Measurements from ENCODE around the gene AHSA1.

AHSA1 gene

DNA sequence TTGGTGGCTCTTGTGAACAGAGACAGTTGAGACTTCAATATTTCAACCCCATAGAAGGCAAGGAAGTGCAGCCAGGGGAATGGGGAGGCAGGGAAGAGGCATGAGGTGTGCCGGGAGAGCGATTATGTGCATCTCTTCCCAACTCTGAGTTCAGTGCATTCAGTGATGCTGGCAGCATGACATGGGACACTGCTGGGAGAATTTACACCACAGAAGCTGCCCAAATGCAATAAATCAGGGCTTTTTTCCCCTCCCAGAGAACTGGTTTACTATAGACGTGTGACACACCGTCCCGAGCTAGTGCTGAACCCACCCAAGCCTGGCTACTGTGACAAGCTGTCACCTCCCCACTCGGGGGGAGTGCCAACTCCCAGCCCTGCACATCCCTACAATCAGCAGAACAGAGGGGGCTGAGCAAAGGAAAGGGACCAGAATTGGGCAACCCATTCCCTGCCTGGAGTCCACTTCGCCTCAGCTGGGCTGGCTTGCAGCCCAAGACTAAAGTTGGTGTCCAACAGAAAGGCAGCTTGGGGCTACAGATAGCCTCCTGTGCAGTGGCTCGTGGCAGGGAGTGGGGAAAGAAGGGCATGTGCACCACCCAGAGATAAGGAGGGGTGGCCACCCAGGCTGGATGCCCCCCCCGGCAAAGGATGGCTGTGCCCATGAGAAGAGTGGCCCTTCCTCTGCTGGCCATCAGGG is 16.7 kb downstream of the AHSA1 start:
- DNase-seq: no peak

GRCh38 chr14:77475432-77476115 is 17.7 kb downstream of the AHSA1 start:
- DNase-seq: no peak

GRCh38 chr14:77478029-77478428 is 20.1 kb downstream of the AHSA1 start:
- no peak for DNase-seq

DNA sequence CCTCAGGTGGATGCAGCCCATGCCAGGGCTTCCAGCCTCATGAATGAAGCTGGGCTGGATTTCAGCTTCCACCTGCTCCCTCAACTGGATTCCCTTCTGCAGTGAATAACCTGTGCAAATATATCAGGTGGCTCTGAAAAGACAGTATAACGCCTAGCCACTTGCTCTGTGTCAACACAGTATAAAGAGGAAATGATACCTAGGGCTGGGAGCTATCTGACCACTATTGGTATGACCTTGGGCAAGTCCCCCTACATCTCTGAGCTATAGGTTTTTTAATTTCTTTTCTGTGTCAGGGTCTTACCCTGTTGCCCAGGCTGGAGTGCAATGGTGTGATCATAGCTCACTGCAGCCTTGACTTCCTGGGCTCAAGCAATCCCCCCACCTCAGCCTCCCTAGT is 20.9 kb downstream of the AHSA1 start:
- no peak for DNase-seq

GRCh38 chr14:77482422-77482821 is 24.5 kb downstream of the AHSA1 start:
- DNase-seq: no peak

GRCh38 chr14:77485256-77485655 is 27.4 kb downstream of the AHSA1 start:
- DNase-seq: no peak

GRCh38 chr14:77485901-77486678 is 28.2 kb downstream of the AHSA1 start:
- DNase-seq: no peak

GRCh38 chr14:77488558-77488957 is 30.7 kb downstream of the AHSA1 start:
- DNase-seq: no peak

- no peak for DNase-seq
Observed at GRCh38 chr14:77489041-77489440, 31.1 kb downstream of the AHSA1 start.

DNA sequence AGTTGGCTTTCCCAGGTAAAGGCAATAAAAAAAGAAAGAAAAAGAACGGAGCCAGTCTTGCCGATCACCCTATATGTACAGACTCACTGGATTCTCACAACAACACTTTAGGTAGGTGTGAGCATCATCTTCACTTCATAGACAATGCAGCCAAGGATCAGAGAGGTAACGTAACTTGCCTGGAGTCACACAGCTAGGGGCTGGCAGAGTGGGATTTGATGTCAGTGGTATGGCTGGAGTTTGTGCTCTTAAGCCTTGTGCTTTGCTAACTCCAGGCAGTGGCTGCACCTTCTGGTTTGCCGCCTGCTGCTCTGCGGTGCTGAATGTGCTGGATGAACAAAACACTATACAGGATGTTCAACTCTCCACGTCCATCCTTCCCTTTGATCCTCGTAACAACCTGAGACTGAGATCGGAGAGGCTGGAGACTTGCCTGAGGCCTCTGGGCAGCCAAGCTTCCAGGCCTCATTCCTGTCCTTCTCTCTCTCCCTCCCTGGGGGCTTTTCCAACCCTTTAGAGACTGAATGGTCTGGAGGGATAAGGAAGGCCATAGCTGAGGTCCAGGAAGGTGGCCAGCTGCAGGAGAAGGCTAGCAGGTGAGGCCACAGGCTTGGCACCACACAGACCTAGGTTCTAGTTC is 32.6 kb downstream of the AHSA1 start:
- DNase-seq: no peak

- no peak for DNase-seq
Observed at GRCh38 chr14:77491056-77491455, 33.2 kb downstream of the AHSA1 start.

GRCh38 chr14:77495334-77495733 is 37.4 kb downstream of the AHSA1 start:
- DNase-seq: no peak

- DNase-seq: no peak
Observed at GRCh38 chr14:77498120-77498979, 40.5 kb downstream of the AHSA1 start, which contains the start of gene ISM2. ISM2 (minus strand) TSS chr14:77498816; CDS start chr14:77498793, 23 bp downstream.

GRCh38 chr14:77498984-77499527 is 41.2 kb downstream of the AHSA1 start:
- DNase-seq: no peak

- DNase-seq: no peak
Observed at GRCh38 chr14:77502109-77502782, 44.4 kb downstream of the AHSA1 start.

GRCh38 chr14:77503138-77503537 is 45.2 kb downstream of the AHSA1 start:
- no peak for DNase-seq

- DNase-seq: no peak
Observed at GRCh38 chr14:77505031-77505430, 47.1 kb downstream of the AHSA1 start.

DNA sequence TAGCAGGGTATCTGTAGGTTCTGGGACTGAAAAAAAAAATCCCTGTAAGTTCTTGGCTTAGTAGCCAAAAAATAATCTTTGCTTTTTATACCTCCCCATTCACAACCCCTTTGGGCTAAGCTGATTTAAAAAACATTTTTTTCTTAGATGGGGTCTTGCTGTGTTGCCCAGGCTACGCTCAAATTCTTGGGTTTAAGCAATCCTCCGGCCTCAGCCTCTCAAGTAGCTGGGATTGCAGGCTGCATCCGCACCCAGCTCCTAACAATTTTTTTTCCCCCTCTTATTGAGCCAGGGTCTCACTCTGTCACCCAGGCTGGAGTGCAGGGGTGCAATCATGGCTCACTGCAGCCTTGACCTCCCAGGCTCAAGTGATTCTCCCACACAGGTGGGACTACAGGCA is 49.9 kb downstream of the AHSA1 start:
- no peak for DNase-seq

GRCh38 chr14:77508249-77508648 is 50.4 kb downstream of the AHSA1 start:
- no peak for DNase-seq

- no peak for DNase-seq
Observed at GRCh38 chr14:77508876-77509275, 51.0 kb downstream of the AHSA1 start.

DNA sequence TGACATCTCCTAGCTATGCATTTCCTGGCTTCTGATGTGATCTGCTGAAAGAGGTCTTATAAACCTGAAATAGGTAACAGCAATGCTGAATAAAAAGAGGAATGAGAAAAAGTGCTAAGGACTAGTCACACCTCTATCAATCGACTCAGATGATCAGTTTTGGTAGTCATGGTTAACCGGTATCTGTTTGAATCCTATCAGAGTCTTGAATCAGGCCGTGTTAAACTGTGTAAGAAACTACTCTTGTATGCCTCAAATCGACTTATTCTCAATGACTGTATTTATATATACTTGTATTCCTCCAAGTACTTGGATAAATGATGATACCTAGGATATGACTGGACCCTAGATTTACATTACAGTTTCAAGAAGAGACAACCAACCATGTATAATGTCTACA is 51.5 kb downstream of the AHSA1 start:
- no peak for DNase-seq

Data from central memory CD4-positive, alpha-beta T cell (primary cell).